ENCODE results near the gene ZNF239.

- TF ChIP-seq CTCF (IDR thresholded peaks at IDR 0.05; ENCODE audit: low read depth, low read length), result no peak
- no peak for TF ChIP-seq EZH2phosphoT487 (IDR thresholded peaks at IDR 0.05; ENCODE audit: low read depth)
Measured at GRCh38 chr10:43607199-43607573, 32.8 kb upstream of the ZNF239 start.
